Natural killer cell (primary cell): Measurements from ENCODE around the gene PITX1. TPM values are rescaled to one million over a fixed set of nuclear protein-coding genes. Genes with fewer than 3 reads are reported as not detected.
A peak's percentile ranks its signal among the peaks of the same experiment; 100 is the strongest.
"Not testable (repeated sequence)": the region's sequence is repeated elsewhere in the genome, so short reads cannot be mapped to it uniquely, and the experiment has no call there.

ENCODE experiments used
- ATAC-seq, 3 donors: fragments of 150-1000 bp in 2 of 3; fragments of 200-7000 bp in 1 of 3; cut with Tn5 transposase; 1 replicate in 1 of 3; 2 replicates in 2 of 3; pipeline ENCODE4 v1.10.0; 2021; ENCODE audit warnings: mild to moderate bottlenecking in 2 of 3, moderate library complexity in 2 of 3
- DNase-seq, 2 donors: peaks; one replicate each; pipeline versions ENCODE4 v3.0.0 to v3.0.0-alpha.2; 2013 to 2021; ENCODE audit warnings: mixed read lengths in 1 of 2
- H3K27ac ChIP-seq: one replicate; pipeline ENCODE4 v1.5.1; 2013; ENCODE audit warnings: mild to moderate bottlenecking, low read length
- H3K27me3 ChIP-seq: one replicate; pipeline ENCODE4 v1.6.1; 2013; ENCODE audit warnings: low read length; ENCODE audit not compliant: control insufficient read depth, insufficient read depth
- H3K36me3 ChIP-seq: one replicate; pipeline ENCODE4 v1.6.1; 2013; ENCODE audit warnings: low read length; ENCODE audit not compliant: control insufficient read depth, insufficient read depth
- H3K4me1 ChIP-seq: one replicate; pipeline ENCODE4 v1.6.1; 2013; ENCODE audit warnings: low read length; ENCODE audit not compliant: control insufficient read depth, insufficient read depth
- H3K4me3 ChIP-seq: one replicate; pipeline ENCODE4 v1.5.1; 2013; ENCODE audit warnings: low read length
- H3K9me3 ChIP-seq: one replicate; pipeline ENCODE4 v1.6.1; 2013; ENCODE audit warnings: low read length; ENCODE audit not compliant: control insufficient read depth, insufficient read depth
- H3K27ac Mint-ChIP-seq, 2 donors: one replicate each; pipeline ENCODE4 v1.8.0; 2022; ENCODE audit warnings: mild to moderate bottlenecking in 2 of 2, mixed read lengths in 2 of 2, moderate library complexity in 1 of 2
- H3K27me3 Mint-ChIP-seq, 2 donors: one replicate each; pipeline ENCODE4 v1.8.0; 2022; ENCODE audit warnings: low read depth in 2 of 2, mixed read lengths in 2 of 2
- H3K36me3 Mint-ChIP-seq: one replicate; pipeline ENCODE4 v1.8.0; 2022; ENCODE audit warnings: mixed read lengths
- H3K4me1 Mint-ChIP-seq, 2 donors: one replicate each; pipeline ENCODE4 v1.8.0; 2022; ENCODE audit warnings: mixed read lengths in 2 of 2
- H3K4me3 Mint-ChIP-seq: one replicate; pipeline ENCODE4 v1.8.0; 2022; ENCODE audit warnings: mild to moderate bottlenecking, moderate library complexity, mixed read lengths
- H3K9me3 Mint-ChIP-seq, 2 donors: one replicate each; pipeline ENCODE4 v1.8.0; 2022; ENCODE audit warnings: mixed read lengths in 2 of 2
- WGBS: methylation state at CpG from one replicate; pipeline ENCODE4 v1.1.7; 2013; ENCODE audit warnings: missing lambda C conversion rate; ENCODE audit not compliant: insufficient coverage; 5-methylcytosine and 5-hydroxymethylcytosine counted together
- intact Hi-C: fragments of 100-400 bp; cut with micrococcal nuclease; formaldehyde crosslinking; loops from one replicate; pipeline ENCODE4 v1.14.2; 2022
- total RNA-seq, 4 donors: library from RNA; stranded (reverse); fragments of 120-200 nt in 1 of 4; gene quantifications; one replicate each; pipeline versions ENCODE4 v1.2.3 to v1.2.4, GENCODE V29; 2013 to 2022
- TF ChIP-seq, protein P1 (sequence below): fragments of 200-600 bp; IDR thresholded peaks from one replicate; pipeline ENCODE4 v1.8.0; 2022; ENCODE audit warnings: antibody characterized with exemption

Gene PITX1
- total RNA-seq = not detected
- total RNA-seq (2013) = not detected

DNA sequence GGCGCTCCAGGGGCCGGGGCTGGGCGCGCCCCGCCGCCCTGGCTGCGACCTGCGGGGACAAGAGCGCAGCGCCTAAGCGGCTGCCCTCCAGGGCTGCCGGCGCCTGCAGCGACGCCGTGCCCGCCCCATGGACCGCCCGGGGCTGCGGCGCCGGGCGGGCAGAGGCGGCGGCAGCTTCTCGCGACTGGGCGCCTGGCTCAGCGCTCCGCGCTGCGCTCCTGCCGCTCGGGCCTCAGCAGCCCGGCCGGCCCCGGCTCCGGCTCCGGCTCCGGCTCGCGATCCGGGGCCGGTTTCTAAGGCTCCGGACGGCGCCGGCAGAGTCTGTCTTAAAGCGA lies at the start of gene PITX1:
Gene PITX1, minus strand, starts transcription at position 328 of the 335 bp plus-strand sequence. CDS start 347 bp downstream, outside the sequence.
- Mint-ChIP-seq H3K4me1 (peaks cover 11 to 29% of the 10 kb centered on the region in 2 donors), H3K27ac (no peak within 1 kb of the TSS), H3K27me3 (peaks cover 46 to 52% of the 10 kb centered on the region in 2 donors), H3K36me3 (no peaks in the 10 kb centered on the region), H3K4me3 (peak within 1 kb of the TSS; percentile 81), H3K9me3 (no peaks in the 10 kb centered on the region)
- intact Hi-C loops = no loop called here
- no peak within 1 kb of the TSS for H3K27ac ChIP-seq
- H3K9me3 ChIP-seq = no peaks in the 10 kb centered on the region
- TF ChIP-seq, protein P1, sequence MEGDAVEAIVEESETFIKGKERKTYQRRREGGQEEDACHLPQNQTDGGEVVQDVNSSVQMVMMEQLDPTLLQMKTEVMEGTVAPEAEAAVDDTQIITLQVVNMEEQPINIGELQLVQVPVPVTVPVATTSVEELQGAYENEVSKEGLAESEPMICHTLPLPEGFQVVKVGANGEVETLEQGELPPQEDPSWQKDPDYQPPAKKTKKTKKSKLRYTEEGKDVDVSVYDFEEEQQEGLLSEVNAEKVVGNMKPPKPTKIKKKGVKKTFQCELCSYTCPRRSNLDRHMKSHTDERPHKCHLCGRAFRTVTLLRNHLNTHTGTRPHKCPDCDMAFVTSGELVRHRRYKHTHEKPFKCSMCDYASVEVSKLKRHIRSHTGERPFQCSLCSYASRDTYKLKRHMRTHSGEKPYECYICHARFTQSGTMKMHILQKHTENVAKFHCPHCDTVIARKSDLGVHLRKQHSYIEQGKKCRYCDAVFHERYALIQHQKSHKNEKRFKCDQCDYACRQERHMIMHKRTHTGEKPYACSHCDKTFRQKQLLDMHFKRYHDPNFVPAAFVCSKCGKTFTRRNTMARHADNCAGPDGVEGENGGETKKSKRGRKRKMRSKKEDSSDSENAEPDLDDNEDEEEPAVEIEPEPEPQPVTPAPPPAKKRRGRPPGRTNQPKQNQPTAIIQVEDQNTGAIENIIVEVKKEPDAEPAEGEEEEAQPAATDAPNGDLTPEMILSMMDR = no peak
- no peaks in the 10 kb centered on the region for H3K36me3 ChIP-seq
- DNase-seq (no peak), ATAC-seq (no peak)
- H3K4me1 ChIP-seq = peaks cover 20% of the 10 kb centered on the region
- H3K4me3 ChIP-seq = no peak within 1 kb of the TSS
- H3K27me3 ChIP-seq = peaks cover 58% of the 10 kb centered on the region
- under 1% methylated on average over 49 of the region's 49 CpGs for WGBS

DNA sequence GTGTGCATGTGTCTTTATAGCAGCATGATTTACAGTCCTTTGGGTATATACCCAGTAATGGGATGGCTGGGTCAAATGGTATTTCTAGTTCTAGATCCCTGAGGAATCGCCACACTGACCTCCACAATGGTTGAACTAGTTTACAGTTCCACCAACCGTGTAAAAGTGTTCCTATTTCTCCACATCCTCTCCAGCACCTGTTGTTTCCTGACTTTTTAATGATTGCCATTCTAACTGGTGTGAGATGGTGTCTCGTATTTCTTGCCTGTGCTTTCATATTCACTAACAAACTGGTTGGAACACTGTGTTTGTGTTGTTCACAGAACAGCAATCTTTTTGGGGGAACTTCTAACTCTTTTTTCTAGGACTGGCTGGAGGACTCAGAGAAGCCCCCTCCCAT lies 49.3 kb upstream of the PITX1 start:
- ATAC-seq, H3K9me3 Mint-ChIP-seq, H3K4me1 ChIP-seq, DNase-seq, H3K9me3 ChIP-seq, H3K27me3 ChIP-seq, intact Hi-C loops, H3K27ac Mint-ChIP-seq, H3K36me3 Mint-ChIP-seq, H3K27ac ChIP-seq, H3K4me3 ChIP-seq, H3K36me3 ChIP-seq, H3K4me1 Mint-ChIP-seq, H3K4me3 Mint-ChIP-seq: not testable (repeated sequence)
- H3K27me3 Mint-ChIP-seq = peaks cover 10 to 32% of the 10 kb centered on the region in 2 donors
- 70% methylated on average over 2 of the region's 3 CpGs for WGBS

DNA sequence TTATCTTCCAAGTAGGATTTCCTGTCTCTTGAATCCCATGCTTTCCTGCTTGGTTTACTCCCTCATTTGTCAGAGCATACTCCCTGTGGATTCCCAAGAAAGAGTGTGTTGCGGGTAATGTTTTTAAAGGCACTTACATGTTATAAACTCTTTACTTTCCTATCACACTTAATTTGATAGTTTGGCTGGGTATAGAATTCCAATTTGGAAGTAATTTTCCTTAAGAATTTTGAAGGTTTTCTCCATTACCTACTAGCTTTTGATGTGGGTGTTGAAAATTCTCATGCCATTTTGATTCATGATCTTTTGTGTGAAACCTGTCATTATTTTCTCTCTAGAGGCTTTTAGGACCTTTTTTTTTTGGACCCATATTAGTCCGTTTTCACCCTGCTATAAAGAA lies 47.2 kb upstream of the PITX1 start:
- no peaks in the 10 kb centered on the region for H3K4me1 Mint-ChIP-seq
- Histone ChIP-seq H3K36me3 (no peaks in the 10 kb centered on the region), H3K9me3 (no peaks in the 10 kb centered on the region), H3K4me1 (no peaks in the 10 kb centered on the region), H3K27me3 (no peaks in the 10 kb centered on the region), H3K27ac (no peak overlapping the region), H3K4me3 (no peak overlapping the region)
- H3K36me3 Mint-ChIP-seq = no peaks in the 10 kb centered on the region
- no peak overlapping the region for H3K4me3 Mint-ChIP-seq
- TF ChIP-seq, protein P1 = no peak
- H3K9me3 Mint-ChIP-seq = no peaks in the 10 kb centered on the region
- H3K27me3 Mint-ChIP-seq = peaks cover 7 to 13% of the 10 kb centered on the region in 2 donors
- ATAC-seq (no peak), DNase-seq (no peak)
- 100% methylated on average over 1 of the region's 2 CpGs for WGBS
- intact Hi-C loops = no loop called here
- no peak overlapping the region for H3K27ac Mint-ChIP-seq

DNA sequence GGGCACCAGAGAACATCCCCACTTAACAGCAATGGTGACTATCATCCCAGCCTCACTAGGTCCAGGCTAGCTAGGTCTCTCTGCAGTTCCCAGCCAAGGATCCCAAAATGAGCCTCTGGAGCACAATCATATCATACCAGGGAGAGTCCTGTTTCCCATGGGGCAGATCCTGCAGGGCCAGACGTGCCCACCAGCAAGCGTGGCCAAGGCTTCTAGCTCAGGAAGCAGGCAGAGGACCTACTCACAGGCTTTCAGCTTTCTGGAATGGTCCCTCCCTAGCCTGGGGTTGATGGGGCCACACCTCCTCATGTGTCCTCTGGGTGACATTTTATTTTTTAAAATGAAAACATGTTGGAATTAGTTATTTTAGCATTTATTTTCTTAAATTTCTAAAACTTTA lies 45.7 kb upstream of the PITX1 start:
- H3K36me3 ChIP-seq = no peaks in the 10 kb centered on the region
- intact Hi-C loops = no loop called here
- H3K4me1 Mint-ChIP-seq = no peaks in the 10 kb centered on the region
- no peak overlapping the region for H3K4me3 Mint-ChIP-seq
- ATAC-seq = no peak
- H3K4me3 ChIP-seq = no peak overlapping the region
- peaks cover 7 to 13% of the 10 kb centered on the region in 2 donors for H3K27me3 Mint-ChIP-seq
- TF ChIP-seq, protein P1 = no peak
- no peaks in the 10 kb centered on the region for H3K9me3 ChIP-seq
- no peaks in the 10 kb centered on the region for H3K9me3 Mint-ChIP-seq
- no peaks in the 10 kb centered on the region for H3K36me3 Mint-ChIP-seq
- H3K27ac ChIP-seq = no peak overlapping the region
- no peaks in the 10 kb centered on the region for H3K27me3 ChIP-seq
- no peak for DNase-seq
- 88% methylated on average over 2 of the region's 2 CpGs for WGBS
- no peak overlapping the region for H3K27ac Mint-ChIP-seq
- H3K4me1 ChIP-seq = no peaks in the 10 kb centered on the region
